Measurements from ENCODE around the gene NELFA.
"Not testable (repeated sequence)": the region's sequence is repeated elsewhere in the genome, so short reads cannot be mapped to it uniquely, and the experiment has no call there.

The NELFA gene

GRCh38 chr4:1994938-1995337, 13.8 kb downstream of the NELFA start:
- no peak for DNase-seq (ENCODE audit: extremely low read depth in 1 of 2, low read depth in 1 of 2)

- not testable (repeated sequence) for DNase-seq (ENCODE audit: extremely low read depth in 1 of 2, low read depth in 1 of 2)
Observed at GRCh38 chr4:1993718-1994516, 14.9 kb downstream of the NELFA start.

- DNase-seq (ENCODE audit: extremely low read depth in 1 of 2, low read depth in 1 of 2), result no peak
Observed at GRCh38 chr4:1993169-1993516, 15.6 kb downstream of the NELFA start.

GRCh38 chr4:1992468-1993168, 16.2 kb downstream of the NELFA start:
- no peak for DNase-seq (ENCODE audit: extremely low read depth in 1 of 2, low read depth in 1 of 2)

- DNase-seq (ENCODE audit: extremely low read depth in 1 of 2, low read depth in 1 of 2), result no peak
Observed at GRCh38 chr4:1991596-1992434, 17.0 kb downstream of the NELFA start.

- DNase-seq (ENCODE audit: extremely low read depth in 1 of 2, low read depth in 1 of 2), result no peak
Observed at GRCh38 chr4:1991087-1991486, 17.7 kb downstream of the NELFA start.

- DNase-seq (ENCODE audit: extremely low read depth in 1 of 2, low read depth in 1 of 2), result no peak
Observed at GRCh38 chr4:1990676-1991075, 18.1 kb downstream of the NELFA start.

- DNase-seq (ENCODE audit: extremely low read depth in 1 of 2, low read depth in 1 of 2), result no peak
Observed at GRCh38 chr4:1990348-1990645, 18.5 kb downstream of the NELFA start.

- DNase-seq (ENCODE audit: extremely low read depth in 1 of 2, low read depth in 1 of 2), result no peak
Observed at GRCh38 chr4:1989533-1990347, 19.0 kb downstream of the NELFA start.

- no peak for DNase-seq (ENCODE audit: extremely low read depth in 1 of 2, low read depth in 1 of 2)
Observed at GRCh38 chr4:1988327-1988724, 20.4 kb downstream of the NELFA start.

GRCh38 chr4:1987721-1988326, 20.9 kb downstream of the NELFA start:
- no peak for DNase-seq (ENCODE audit: extremely low read depth in 1 of 2, low read depth in 1 of 2)

- DNase-seq (ENCODE audit: extremely low read depth in 1 of 2, low read depth in 1 of 2), result no peak
Observed at GRCh38 chr4:1987296-1987695, 21.5 kb downstream of the NELFA start.

- no peak for DNase-seq (ENCODE audit: extremely low read depth in 1 of 2, low read depth in 1 of 2)
Observed at GRCh38 chr4:1986578-1987210, 22.1 kb downstream of the NELFA start.

GRCh38 chr4:1985780-1986577, 22.8 kb downstream of the NELFA start:
- DNase-seq (ENCODE audit: extremely low read depth in 1 of 2, low read depth in 1 of 2), result no peak

- no peak for DNase-seq (ENCODE audit: extremely low read depth in 1 of 2, low read depth in 1 of 2)
Observed at GRCh38 chr4:1985294-1985693, 23.5 kb downstream of the NELFA start.

GRCh38 chr4:1984406-1985191, 24.2 kb downstream of the NELFA start:
- no peak for DNase-seq (ENCODE audit: extremely low read depth in 1 of 2, low read depth in 1 of 2)

- no peak for DNase-seq (ENCODE audit: extremely low read depth in 1 of 2, low read depth in 1 of 2)
Observed at GRCh38 chr4:1983846-1984405, 24.8 kb downstream of the NELFA start.
